Neural cell (in vitro differentiated cells): ENCODE data around the gene RGL1.

Experiments
- EP300 ChIP-seq: fragments of 450-650 bp; conservative IDR thresholded peaks from 2 replicates; pipeline ENCODE4 v1.6.1; 2014; ENCODE audit warnings: antibody characterized with exemption, mild to moderate bottlenecking, moderate library complexity; ENCODE audit not compliant: poor library complexity, severe bottlenecking
- TAF1 ChIP-seq: IDR thresholded peaks from 2 replicates; pipeline ENCODE4 v1.6.1; 2012; ENCODE audit warnings: low read depth
- TF ChIP-seq, protein P1 (sequence below): IDR thresholded peaks from 2 replicates; pipeline ENCODE4 v1.6.1; 2012; ENCODE audit warnings: borderline replicate concordance
- TF ChIP-seq, protein P2 (sequence below): fragments of 450-650 bp; IDR thresholded peaks from 2 replicates; pipeline ENCODE4 v1.5.1; 2014; ENCODE audit warnings: antibody characterized with exemption, mild to moderate bottlenecking, moderate library complexity; ENCODE audit not compliant: poor library complexity, severe bottlenecking

DNA sequence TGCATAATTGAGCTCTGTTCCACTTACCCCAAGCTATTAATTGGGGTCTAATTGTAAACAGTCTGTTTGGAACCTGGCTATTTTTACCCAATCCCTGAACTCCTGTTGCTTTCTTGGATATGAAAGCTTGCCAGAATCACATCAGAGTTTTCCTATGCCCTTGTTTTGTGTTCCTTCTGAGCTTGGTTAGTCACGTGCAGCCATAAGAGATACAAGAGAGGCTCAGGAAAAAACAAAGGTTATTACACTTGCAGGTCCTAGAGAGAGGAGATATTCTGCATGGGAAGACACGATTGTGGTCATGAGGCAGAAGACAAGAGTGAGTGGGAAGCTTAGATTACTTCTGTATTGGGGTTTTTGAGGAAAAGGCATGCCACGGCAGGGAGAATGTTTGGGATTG lies 46.0 kb upstream of the RGL1 start:
- no peak for TF ChIP-seq TAF1
- TF ChIP-seq, protein P1, sequence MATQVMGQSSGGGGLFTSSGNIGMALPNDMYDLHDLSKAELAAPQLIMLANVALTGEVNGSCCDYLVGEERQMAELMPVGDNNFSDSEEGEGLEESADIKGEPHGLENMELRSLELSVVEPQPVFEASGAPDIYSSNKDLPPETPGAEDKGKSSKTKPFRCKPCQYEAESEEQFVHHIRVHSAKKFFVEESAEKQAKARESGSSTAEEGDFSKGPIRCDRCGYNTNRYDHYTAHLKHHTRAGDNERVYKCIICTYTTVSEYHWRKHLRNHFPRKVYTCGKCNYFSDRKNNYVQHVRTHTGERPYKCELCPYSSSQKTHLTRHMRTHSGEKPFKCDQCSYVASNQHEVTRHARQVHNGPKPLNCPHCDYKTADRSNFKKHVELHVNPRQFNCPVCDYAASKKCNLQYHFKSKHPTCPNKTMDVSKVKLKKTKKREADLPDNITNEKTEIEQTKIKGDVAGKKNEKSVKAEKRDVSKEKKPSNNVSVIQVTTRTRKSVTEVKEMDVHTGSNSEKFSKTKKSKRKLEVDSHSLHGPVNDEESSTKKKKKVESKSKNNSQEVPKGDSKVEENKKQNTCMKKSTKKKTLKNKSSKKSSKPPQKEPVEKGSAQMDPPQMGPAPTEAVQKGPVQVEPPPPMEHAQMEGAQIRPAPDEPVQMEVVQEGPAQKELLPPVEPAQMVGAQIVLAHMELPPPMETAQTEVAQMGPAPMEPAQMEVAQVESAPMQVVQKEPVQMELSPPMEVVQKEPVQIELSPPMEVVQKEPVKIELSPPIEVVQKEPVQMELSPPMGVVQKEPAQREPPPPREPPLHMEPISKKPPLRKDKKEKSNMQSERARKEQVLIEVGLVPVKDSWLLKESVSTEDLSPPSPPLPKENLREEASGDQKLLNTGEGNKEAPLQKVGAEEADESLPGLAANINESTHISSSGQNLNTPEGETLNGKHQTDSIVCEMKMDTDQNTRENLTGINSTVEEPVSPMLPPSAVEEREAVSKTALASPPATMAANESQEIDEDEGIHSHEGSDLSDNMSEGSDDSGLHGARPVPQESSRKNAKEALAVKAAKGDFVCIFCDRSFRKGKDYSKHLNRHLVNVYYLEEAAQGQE = no peak
- TF ChIP-seq, protein P2, sequence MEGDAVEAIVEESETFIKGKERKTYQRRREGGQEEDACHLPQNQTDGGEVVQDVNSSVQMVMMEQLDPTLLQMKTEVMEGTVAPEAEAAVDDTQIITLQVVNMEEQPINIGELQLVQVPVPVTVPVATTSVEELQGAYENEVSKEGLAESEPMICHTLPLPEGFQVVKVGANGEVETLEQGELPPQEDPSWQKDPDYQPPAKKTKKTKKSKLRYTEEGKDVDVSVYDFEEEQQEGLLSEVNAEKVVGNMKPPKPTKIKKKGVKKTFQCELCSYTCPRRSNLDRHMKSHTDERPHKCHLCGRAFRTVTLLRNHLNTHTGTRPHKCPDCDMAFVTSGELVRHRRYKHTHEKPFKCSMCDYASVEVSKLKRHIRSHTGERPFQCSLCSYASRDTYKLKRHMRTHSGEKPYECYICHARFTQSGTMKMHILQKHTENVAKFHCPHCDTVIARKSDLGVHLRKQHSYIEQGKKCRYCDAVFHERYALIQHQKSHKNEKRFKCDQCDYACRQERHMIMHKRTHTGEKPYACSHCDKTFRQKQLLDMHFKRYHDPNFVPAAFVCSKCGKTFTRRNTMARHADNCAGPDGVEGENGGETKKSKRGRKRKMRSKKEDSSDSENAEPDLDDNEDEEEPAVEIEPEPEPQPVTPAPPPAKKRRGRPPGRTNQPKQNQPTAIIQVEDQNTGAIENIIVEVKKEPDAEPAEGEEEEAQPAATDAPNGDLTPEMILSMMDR = no peak
- no peak for TF ChIP-seq EP300
